Activated T-cell treated with anti-CD3 and anti-CD28 coated beads, Interleukin-2, amount 50 U/mL, for 4 hours (primary cell): ENCODE data around the gene MRPL36. TPM values are rescaled to one million over a fixed set of nuclear protein-coding genes. Genes with fewer than 3 reads are reported as not detected.

Experiments
- ATAC-seq, 2 donors: fragments of 200-7000 bp; cut with Tn5 transposase; one replicate each; pipeline ENCODE4 v1.10.0; 2021
- DNase-seq: peaks from one replicate; pipeline ENCODE4 v3.0.0-alpha.2; 2020
- H3K27me3 Mint-ChIP-seq: one replicate; pipeline ENCODE4 v1.8.0; 2021; ENCODE audit warnings: low read depth, mixed read lengths
- H3K36me3 Mint-ChIP-seq: one replicate; pipeline ENCODE4 v1.8.0; 2022; ENCODE audit warnings: mixed read lengths; ENCODE audit not compliant: insufficient read depth
- H3K4me1 Mint-ChIP-seq: one replicate; pipeline ENCODE4 v1.8.0; 2021; ENCODE audit warnings: low read depth, mixed read lengths
- H3K4me3 Mint-ChIP-seq: one replicate; pipeline ENCODE4 v1.8.0; 2021; ENCODE audit warnings: mild to moderate bottlenecking, moderate library complexity, mixed read lengths
- H3K9me3 Mint-ChIP-seq: one replicate; pipeline ENCODE4 v1.8.0; 2021; ENCODE audit warnings: mixed read lengths
- total RNA-seq, 3 donors: library from RNA; stranded (reverse); gene quantifications; one replicate each; pipeline ENCODE4 v1.2.1, GENCODE V29; 2021

MRPL36 gene
- total RNA-seq, 3 donors from 2014 or later = 72.8 to 85.9 (median 77.8) TPM

DNA sequence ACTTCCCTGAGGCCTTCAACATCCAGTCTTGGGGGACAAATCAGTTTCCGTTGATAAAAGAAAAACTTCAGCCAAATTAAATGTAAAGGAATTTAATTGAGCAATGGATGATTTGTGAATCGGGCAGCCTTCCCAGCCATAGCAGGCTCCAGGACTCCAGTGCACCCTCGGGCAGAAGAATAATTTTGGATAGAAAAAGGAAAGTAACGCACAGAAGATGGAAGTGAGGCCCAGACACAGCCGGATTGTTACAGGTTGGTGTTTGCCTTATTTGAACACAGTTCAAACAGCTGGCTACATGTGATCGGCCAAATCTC, 19.1 kb downstream of the MRPL36 start:
- Mint-ChIP-seq H3K4me1 (peaks cover 4% of the 10 kb centered on the region), H3K27me3 (no peaks in the 10 kb centered on the region), H3K4me3 (no peak overlapping the region), H3K9me3 (no peaks in the 10 kb centered on the region), H3K36me3 (no peaks in the 10 kb centered on the region)
- ATAC-seq (no peak), DNase-seq (no peak)

GRCh38 chr5:1779782-1780613, 19.6 kb downstream of the MRPL36 start:
- no peak for ATAC-seq
- Mint-ChIP-seq H3K4me1 (peaks cover 3% of the 10 kb centered on the region), H3K9me3 (no peaks in the 10 kb centered on the region), H3K4me3 (no peak overlapping the region), H3K27me3 (no peaks in the 10 kb centered on the region), H3K36me3 (no peaks in the 10 kb centered on the region)
- DNase-seq = no peak

DNA sequence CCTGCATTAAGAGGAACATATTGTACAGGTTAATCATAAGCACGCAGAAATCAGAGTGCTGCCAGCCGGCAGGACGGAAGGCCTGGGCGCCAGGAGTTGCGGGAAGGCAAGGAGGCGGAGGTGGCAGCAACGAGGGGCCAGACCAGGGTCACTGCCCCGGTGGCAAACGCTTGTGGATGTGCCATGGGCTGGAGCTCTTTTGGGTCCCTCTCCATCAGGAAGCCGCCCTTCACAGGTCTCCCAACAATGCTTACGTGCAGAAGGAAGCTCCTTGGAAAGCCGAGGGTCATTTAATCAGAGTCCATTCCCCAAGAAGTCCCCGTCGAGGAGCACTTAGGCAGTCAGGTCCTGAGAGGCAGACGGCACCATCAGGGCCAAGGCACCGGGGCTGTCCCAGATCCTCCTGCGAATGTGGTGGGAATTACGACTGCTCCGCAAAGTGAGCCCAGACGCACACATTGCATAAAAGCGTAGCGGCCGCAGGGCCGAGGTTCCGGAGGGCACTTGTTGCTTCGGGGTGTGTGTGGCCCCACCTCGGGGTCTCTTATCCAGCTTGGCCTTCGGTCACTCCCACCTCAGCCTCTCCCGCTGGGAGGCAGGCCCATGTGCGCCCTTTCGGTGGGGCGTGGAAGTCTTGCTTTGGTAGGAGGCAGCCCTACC, 20.5 kb downstream of the MRPL36 start:
- ATAC-seq = no peak
- no peaks in the 10 kb centered on the region for H3K27me3 Mint-ChIP-seq
- H3K4me1 Mint-ChIP-seq = peaks cover 3% of the 10 kb centered on the region
- no peaks in the 10 kb centered on the region for H3K9me3 Mint-ChIP-seq
- no peak for DNase-seq
- H3K4me3 Mint-ChIP-seq = no peak overlapping the region
- H3K36me3 Mint-ChIP-seq = no peaks in the 10 kb centered on the region

DNA sequence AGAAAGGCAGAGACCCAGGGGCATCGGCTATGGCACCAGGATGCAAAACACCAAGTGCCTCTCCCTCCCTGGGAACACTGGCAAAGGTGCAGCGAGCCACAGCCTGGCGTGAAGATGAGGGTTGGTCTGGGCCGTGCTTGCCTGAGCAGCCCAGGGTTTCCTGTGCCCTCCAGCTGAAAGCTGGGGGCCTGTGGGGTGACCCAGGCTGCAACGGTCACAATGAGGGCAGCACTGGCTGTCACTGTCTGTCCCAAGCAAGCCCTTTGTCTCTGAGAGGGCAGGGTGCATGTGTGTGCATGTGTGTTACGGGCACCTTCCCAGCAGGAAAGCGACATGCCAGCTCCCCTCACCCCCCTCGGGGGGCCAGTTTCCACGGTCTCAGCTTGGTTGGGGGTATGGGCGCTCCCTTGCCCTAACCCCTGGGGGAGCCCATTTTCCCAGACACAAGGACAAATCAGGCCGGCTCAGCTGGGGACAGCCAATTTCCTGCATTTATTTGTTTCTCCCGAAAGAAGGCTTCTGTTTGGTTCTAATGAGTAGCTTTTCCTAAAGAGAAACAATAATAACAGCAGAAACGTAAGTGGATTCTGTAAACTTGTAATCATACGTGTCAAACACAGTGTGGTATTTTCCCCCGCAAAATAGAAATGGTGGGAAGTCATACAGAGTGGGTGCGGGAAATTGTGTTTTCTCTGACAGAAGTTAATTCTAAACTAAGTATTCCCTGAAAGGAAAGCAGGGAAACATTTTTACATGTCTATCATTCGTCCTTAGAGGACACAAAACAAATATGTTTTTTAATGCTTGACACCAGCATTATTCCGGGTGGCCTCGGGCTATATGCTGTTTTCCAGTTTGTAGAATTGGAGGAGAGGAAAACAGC, 21.3 kb downstream of the MRPL36 start:
- no peaks in the 10 kb centered on the region for H3K27me3 Mint-ChIP-seq
- no peaks in the 10 kb centered on the region for H3K36me3 Mint-ChIP-seq
- H3K9me3 Mint-ChIP-seq = no peaks in the 10 kb centered on the region
- H3K4me3 Mint-ChIP-seq = no peak overlapping the region
- peaks cover 3% of the 10 kb centered on the region for H3K4me1 Mint-ChIP-seq
- ATAC-seq (no peak), DNase-seq (no peak)

DNA sequence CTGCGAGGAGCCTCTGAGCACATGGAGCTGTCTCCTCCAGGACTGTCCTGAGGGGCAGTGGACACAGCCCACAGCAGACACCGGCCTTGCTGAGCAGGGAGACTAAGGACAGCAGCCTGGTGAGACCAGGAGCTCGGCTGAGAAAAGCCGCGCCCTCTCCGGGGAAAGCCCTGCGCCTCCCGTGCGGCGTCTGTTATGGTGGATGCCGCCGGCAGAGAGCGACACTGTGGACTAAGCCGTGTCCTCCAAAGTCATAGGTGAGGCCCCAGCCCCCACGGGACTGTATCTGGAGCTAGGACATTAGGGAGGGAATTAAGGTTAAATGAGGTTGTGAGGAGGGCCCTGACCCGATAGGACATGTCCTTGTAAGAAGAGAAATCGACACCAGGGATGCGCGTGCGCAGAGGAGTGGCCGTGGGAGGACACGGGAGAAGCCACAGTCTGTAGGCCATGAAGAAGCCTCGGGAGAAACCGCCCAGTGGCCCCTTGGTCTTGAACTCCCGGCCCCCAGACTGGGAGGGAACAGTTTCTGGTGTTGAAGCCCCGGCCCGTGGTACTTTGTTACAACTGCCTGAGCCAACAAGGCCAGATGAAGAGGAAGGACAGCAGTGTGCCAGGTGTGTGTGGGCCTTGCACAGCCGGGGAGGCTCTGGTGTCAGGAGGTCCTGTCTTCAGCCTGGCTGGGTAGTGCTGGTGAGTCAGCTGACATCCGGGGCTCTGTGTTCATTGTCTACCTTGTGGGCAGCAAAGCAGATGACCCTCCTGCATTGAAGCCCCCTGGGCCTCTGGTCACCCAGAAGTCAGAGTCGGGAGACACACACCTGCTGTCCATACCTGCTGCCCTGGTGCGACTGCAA, 22.1 kb downstream of the MRPL36 start:
- no peak for DNase-seq
- no peaks in the 10 kb centered on the region for H3K9me3 Mint-ChIP-seq
- H3K27me3 Mint-ChIP-seq = peaks cover under 1% of the 10 kb centered on the region
- H3K4me3 Mint-ChIP-seq = no peak overlapping the region
- H3K36me3 Mint-ChIP-seq = no peaks in the 10 kb centered on the region
- no peak for ATAC-seq
- no peaks in the 10 kb centered on the region for H3K4me1 Mint-ChIP-seq

- Mint-ChIP-seq H3K36me3 (no peaks in the 10 kb centered on the region), H3K9me3 (no peaks in the 10 kb centered on the region), H3K4me3 (no peak overlapping the region), H3K27me3 (peaks cover 2% of the 10 kb centered on the region), H3K4me1 (no peaks in the 10 kb centered on the region)
- no peak for ATAC-seq
- DNase-seq = no peak
These were observed 22.8 kb downstream of the MRPL36 start for GRCh38 chr5:1776831-1777230.

- Mint-ChIP-seq H3K36me3 (no peaks in the 10 kb centered on the region), H3K4me1 (no peaks in the 10 kb centered on the region), H3K4me3 (no peak overlapping the region), H3K27me3 (peaks cover 4% of the 10 kb centered on the region), H3K9me3 (no peaks in the 10 kb centered on the region)
- peak in 1 of 2 donors; percentile 48 for ATAC-seq
- no peak for DNase-seq
These were observed 27.0 kb downstream of the MRPL36 start for GRCh38 chr5:1772634-1773033.

DNA sequence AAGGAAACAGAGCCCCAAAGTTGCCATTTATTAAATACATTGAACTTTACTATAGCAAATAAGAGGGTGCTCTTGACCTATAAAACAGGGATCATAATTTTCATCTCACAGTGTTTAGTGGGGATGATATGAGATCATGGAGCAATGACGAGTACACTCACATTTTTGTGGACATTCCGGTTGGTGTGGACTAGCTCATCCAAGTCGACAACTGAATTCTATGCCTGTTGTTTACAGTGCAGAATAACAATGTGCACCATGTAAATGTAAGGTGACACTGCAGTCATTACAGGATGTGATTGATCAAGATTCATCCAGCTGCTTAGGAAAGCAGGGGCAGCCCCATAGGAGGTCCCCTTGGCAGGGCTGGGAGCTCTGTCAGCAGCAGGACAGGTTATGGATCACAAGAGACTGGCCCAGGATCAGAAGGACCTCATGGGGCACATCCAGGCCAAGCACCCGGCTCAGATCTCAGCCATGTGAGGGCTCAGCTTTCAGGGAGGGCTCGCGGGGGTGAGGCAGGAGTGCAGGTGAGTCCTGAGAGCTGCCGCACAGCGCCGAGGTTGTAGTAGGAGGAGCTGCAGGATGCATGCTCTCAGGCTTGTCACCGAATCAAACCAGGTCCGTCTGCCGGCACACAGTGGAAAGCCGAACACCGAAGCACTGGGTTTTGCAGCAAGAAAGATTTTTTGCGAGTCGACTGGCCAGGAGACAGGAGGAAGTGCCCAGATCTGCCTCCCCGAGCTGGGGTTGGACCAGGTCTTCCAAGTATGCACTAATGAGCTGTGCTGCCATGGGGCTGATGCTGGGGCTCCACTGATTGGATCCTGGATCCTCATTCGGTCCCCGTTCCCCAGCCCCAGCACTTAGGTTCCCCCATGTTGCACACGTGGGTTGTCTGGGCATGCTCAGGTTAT, 28.2 kb downstream of the MRPL36 start:
- H3K9me3 Mint-ChIP-seq = no peaks in the 10 kb centered on the region
- H3K36me3 Mint-ChIP-seq = no peaks in the 10 kb centered on the region
- no peak for ATAC-seq
- H3K4me1 Mint-ChIP-seq = no peaks in the 10 kb centered on the region
- no peak overlapping the region for H3K4me3 Mint-ChIP-seq
- H3K27me3 Mint-ChIP-seq = peaks cover 4% of the 10 kb centered on the region
- no peak for DNase-seq

DNA sequence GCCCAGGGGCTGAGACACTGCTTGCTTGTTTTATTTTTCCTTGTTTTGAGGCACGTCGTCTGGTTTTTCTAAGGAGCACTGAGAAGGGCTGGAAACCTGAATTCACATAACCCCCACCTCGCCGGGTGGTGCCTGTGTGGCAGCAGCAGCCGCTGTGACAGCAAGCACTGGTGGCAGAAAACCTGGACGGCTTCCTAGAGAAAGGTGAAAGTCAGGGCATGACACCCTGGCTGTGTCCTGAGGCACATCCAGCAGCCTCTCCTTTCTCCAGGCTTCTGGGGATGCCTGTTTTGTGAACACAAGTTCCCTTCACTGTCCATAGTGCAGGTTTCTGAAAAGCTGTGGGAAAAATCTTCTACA, 29.2 kb downstream of the MRPL36 start:
- no peaks in the 10 kb centered on the region for H3K9me3 Mint-ChIP-seq
- no peaks in the 10 kb centered on the region for H3K4me1 Mint-ChIP-seq
- H3K27me3 Mint-ChIP-seq = peaks cover 7% of the 10 kb centered on the region
- H3K36me3 Mint-ChIP-seq = no peaks in the 10 kb centered on the region
- no peak for DNase-seq
- H3K4me3 Mint-ChIP-seq = no peak overlapping the region
- no peak for ATAC-seq

- H3K36me3 Mint-ChIP-seq = no peaks in the 10 kb centered on the region
- no peaks in the 10 kb centered on the region for H3K9me3 Mint-ChIP-seq
- no peaks in the 10 kb centered on the region for H3K4me1 Mint-ChIP-seq
- no peak overlapping the region for H3K4me3 Mint-ChIP-seq
- H3K27me3 Mint-ChIP-seq = peaks cover 8% of the 10 kb centered on the region
- DNase-seq (no peak), ATAC-seq (no peak)
These were observed 29.7 kb downstream of the MRPL36 start for GRCh38 chr5:1769752-1770442.

DNA sequence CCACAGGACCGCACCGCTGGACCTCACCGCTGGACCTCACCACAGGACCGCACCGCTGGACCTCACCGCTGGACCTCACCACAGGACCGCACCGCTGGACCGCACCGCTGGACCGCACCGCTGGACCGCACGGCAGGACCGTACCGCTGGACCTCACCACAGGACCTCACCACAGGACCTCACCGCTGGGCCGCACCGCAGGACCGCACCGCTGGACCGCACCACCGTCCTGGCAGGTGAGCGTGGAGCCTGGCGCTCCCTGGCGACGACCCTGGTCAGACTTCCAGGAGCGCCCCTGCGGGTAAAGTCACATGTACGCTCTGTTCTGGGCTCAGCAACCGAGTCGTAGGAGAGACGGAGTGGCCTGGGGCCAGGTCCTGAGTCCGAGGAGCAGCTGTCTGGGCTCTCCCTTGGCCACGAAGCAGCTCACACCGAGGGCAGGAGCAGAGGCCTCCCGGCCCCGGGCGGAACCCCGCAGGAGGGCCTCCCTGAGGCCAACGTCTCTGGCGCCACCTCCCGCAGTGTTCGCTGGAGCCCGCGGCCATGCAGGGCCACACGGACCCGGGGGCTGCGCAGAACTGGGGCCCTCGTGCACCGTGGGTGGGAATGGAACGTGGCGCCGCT, 30.5 kb downstream of the MRPL36 start:
- DNase-seq (no peak), ATAC-seq (no peak)
- Mint-ChIP-seq H3K4me3 (no peak overlapping the region), H3K4me1 (no peaks in the 10 kb centered on the region), H3K27me3 (peaks cover 13% of the 10 kb centered on the region), H3K36me3 (no peaks in the 10 kb centered on the region), H3K9me3 (no peaks in the 10 kb centered on the region)

DNA sequence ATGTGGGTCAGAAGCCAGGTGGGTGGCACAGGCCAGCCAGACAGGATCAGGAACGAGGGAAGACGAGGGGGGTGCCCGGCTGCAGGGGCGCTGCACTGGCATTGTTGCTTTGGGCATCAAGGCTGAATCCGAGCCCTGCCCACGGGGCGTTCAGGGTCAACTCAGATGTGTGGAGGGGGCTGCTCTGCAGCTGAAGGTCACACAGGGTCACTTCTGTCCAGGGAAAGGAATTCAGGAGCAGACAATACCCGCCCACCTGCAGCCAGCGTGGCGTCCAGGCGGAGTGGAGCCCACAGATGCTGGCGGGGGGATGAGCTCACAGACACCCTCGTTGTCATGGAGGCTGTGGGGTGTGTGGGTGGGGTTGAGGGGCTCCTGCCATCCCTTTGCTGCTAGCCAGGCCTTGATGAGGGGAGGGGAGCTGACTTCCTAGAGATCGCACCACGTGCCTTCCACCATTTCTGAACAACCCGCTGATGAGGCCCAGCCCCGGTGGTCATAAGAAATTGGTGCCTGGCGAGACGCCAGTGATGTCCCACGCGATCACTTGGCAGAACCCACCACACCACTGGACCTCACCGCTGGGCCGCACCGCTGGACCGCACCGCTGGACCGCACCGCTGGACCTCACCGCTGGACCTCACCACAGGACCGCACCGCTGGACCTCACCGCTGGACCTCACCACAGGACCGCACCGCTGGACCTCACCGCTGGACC, 31.2 kb downstream of the MRPL36 start:
- Mint-ChIP-seq H3K4me3 (no peak overlapping the region), H3K9me3 (no peaks in the 10 kb centered on the region), H3K36me3 (no peaks in the 10 kb centered on the region), H3K4me1 (no peaks in the 10 kb centered on the region), H3K27me3 (peaks cover 20% of the 10 kb centered on the region)
- no peak for ATAC-seq
- no peak for DNase-seq
